Transverse colon (tissue), 3 donors: ENCODE data around the gene ANKH.

Source experiments
- CTCF ChIP-seq, 5 experiments: fragments of 200-600 bp in 3 of 5; fragments of 450-650 bp in 2 of 5; sonication (generic) in 3 of 5; IDR thresholded peaks; 1 replicate in 2 of 5; 2 replicates in 3 of 5; pipeline ENCODE4 v1.5.1; 2016 to 2017; ENCODE audit warnings: antibody characterized with exemption in 5 of 5, inconsistent platforms in 3 of 5, mild to moderate bottlenecking in 2 of 5, moderate library complexity in 1 of 5
- EP300 ChIP-seq: sonication (generic); formaldehyde crosslinking; IDR thresholded peaks from one replicate; pipeline ENCODE4 v1.6.1; 2017; ENCODE audit warnings: antibody characterized with exemption, low read depth

GRCh38 chr5:14722923-14723322, 148.7 kb downstream of the ANKH start:
- TF ChIP-seq CTCF (IDR thresholded peaks at IDR 0.05): no peak
- TF ChIP-seq EP300: no peak
